Smooth muscle cell (in vitro differentiated cells): Measurements from ENCODE around the gene CRMP1. TPM values are rescaled to one million over a fixed set of nuclear protein-coding genes. Genes with fewer than 3 reads are reported as not detected.

Experiments used
- DNase-seq: peaks from one replicate; lab custom pipeline; 2025; ENCODE audit not compliant: unreplicated experiment; lab: John Stamatoyannopoulos, UW
- H2AFZ ChIP-seq: fragments of 200-600 bp; sonication (generic); 2 replicates; pipeline ENCODE4 v1.6.0; 2016; ENCODE audit warnings: antibody characterized with exemption, low read depth, mild to moderate bottlenecking
- H3F3A ChIP-seq: fragments of 200-600 bp; sonication (generic); 2 replicates; pipeline ENCODE4 v1.6.0; 2017; ENCODE audit warnings: antibody characterized with exemption, low read depth
- H3K27ac ChIP-seq: fragments of 200-600 bp; sonication (generic); 2 replicates; pipeline ENCODE4 v1.5.1; 2016; ENCODE audit warnings: low read depth, mild to moderate bottlenecking
- H3K27me3 ChIP-seq: fragments of 200-600 bp; sonication (generic); 2 replicates; pipeline ENCODE4 v1.6.1; 2016; ENCODE audit warnings: low read depth, mild to moderate bottlenecking
- H3K36me3 ChIP-seq: fragments of 200-600 bp; sonication (generic); 2 replicates; pipeline ENCODE4 v1.5.1; 2016; ENCODE audit warnings: low read depth
- H3K4me1 ChIP-seq: fragments of 200-600 bp; sonication (generic); 2 replicates; pipeline ENCODE4 v1.5.1; 2016; ENCODE audit warnings: low read depth
- H3K4me2 ChIP-seq: fragments of 200-600 bp; sonication (generic); 2 replicates; pipeline ENCODE4 v1.6.0; 2016; ENCODE audit warnings: mild to moderate bottlenecking
- H3K4me3 ChIP-seq: fragments of 200-600 bp; sonication (generic); 2 replicates; pipeline ENCODE4 v1.5.1; 2016; ENCODE audit warnings: mild to moderate bottlenecking
- H3K79me2 ChIP-seq: fragments of 200-600 bp; sonication (generic); 2 replicates; pipeline ENCODE4 v1.6.0; 2016; ENCODE audit warnings: low read depth, mild to moderate bottlenecking
- H3K9ac ChIP-seq: fragments of 200-600 bp; sonication (generic); 2 replicates; pipeline ENCODE4 v1.6.0; 2016; ENCODE audit warnings: low read depth
- H3K9me3 ChIP-seq: fragments of 200-600 bp; sonication (generic); replicated peaks from 2 replicates; pipeline ENCODE4 v1.5.1; 2016; ENCODE audit warnings: low read depth
- H4K20me1 ChIP-seq: fragments of 200-600 bp; sonication (generic); 2 replicates; pipeline ENCODE4 v1.6.0; 2016; ENCODE audit warnings: low read depth
- WGBS: methylation state at CpG from one replicate; pipeline ENCODE4 v1.1.7; 2016; ENCODE audit warnings: low lambda C conversion rate; 5-methylcytosine and 5-hydroxymethylcytosine counted together
- polyA plus RNA-seq: library from polyadenylated mRNA; unstranded; fragments of >200 nt; fragmentation: Nextera tagmentation; extraction: Ambion mirVana; gene quantifications from 2 replicates; pipeline ENCODE4 v1.2.1, GENCODE V29; 2016
- total RNA-seq: library from RNA; depleted of rRNA; stranded (reverse); fragments of >200 nt; gene quantifications from 2 replicates; pipeline ENCODE4 v1.2.3, GENCODE V29; 2014
- TF ChIP-seq, protein P1 (sequence below): fragments of 200-600 bp; sonication (generic); IDR thresholded peaks from 2 replicates; pipeline ENCODE4 v1.5.1; 2017; ENCODE audit warnings: borderline replicate concordance, mild to moderate bottlenecking, antibody characterized with exemption; ENCODE audit not compliant: insufficient read depth, poor library complexity, severe bottlenecking

Gene CRMP1
- total RNA-seq: 12.5 and 20.4 TPM in 2 replicates
- 18.6 and 19.4 TPM in 2 replicates for polyA plus RNA-seq

DNA sequence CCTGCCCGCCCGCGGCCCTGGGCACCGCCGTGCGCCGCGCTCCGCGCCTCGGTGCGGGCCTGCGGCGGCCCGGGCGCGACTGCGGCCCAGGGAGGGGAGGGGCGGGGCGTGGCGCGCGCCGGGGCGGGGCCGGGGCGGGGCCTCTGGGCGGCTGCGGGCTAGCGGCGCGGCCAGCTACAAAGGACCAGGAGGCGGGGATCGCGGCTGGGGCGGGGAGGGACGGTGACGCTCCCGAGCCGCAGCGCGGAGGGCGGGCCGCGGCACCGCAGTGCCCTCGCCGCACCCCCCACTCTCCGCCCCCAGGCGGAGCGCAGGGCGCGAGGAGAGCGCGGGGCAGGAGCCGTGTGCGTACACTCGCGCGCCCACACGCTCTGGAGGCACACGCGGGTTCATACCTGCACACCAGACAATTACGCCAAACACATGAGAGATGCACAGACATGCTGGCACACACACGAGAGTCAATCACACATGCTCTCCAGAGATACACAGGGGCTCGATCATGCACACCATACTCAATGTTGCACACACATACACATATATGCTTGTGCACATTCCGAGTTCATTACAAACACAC is at the start of gene CRMP1:
Gene CRMP1, minus strand, starts transcription at position 83 of the 577 bp plus-strand sequence. CDS start 117 bp downstream, outside the sequence.
- Histone ChIP-seq H3K9ac (no peak within 1 kb of the TSS), H3K27ac (no peak within 1 kb of the TSS), H3K36me3 (no peaks in the 10 kb centered on the region), H3K4me1 (peaks cover 6% of the 10 kb centered on the region), H3K79me2 (no peaks in the 10 kb centered on the region), H3K4me3 (peak within 1 kb of the TSS; percentile 18), H4K20me1 (no peaks in the 10 kb centered on the region), H3K4me2 (peak within 1 kb of the TSS; percentile 65), H3F3A (no peaks in the 10 kb centered on the region), H3K9me3 (no peaks in the 10 kb centered on the region), H3K27me3 (peaks cover 92% of the 10 kb centered on the region), H2AFZ (no peak within 1 kb of the TSS)
- 13% methylated on average over 18 of the region's 67 CpGs for WGBS
- TF ChIP-seq, protein P1, sequence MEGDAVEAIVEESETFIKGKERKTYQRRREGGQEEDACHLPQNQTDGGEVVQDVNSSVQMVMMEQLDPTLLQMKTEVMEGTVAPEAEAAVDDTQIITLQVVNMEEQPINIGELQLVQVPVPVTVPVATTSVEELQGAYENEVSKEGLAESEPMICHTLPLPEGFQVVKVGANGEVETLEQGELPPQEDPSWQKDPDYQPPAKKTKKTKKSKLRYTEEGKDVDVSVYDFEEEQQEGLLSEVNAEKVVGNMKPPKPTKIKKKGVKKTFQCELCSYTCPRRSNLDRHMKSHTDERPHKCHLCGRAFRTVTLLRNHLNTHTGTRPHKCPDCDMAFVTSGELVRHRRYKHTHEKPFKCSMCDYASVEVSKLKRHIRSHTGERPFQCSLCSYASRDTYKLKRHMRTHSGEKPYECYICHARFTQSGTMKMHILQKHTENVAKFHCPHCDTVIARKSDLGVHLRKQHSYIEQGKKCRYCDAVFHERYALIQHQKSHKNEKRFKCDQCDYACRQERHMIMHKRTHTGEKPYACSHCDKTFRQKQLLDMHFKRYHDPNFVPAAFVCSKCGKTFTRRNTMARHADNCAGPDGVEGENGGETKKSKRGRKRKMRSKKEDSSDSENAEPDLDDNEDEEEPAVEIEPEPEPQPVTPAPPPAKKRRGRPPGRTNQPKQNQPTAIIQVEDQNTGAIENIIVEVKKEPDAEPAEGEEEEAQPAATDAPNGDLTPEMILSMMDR: no peak
- no peak for DNase-seq

DNA sequence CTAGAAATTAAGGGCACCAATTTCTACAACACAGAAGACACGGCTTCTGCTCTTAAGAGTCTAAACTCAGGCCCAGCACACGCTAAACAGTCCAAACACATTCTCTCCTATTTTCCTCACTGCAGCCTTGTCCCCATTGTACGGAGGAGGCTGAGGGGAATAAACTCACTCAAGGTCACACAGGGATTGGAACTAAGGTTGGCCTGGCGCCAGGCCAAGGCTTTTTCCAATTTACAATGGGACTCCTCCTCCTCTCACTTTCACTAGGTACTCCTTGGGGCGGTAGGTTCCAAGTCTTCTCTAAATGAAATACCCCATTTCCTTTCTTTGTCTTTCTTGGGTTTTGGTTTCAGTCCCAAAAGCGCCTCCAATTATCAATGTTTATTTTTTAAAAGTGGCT is 48.7 kb upstream of the CRMP1 start:
- no peak overlapping the region for H3K4me3 ChIP-seq
- H3K27me3 ChIP-seq: no peaks in the 10 kb centered on the region
- H4K20me1 ChIP-seq: no peaks in the 10 kb centered on the region
- no peak overlapping the region for H3K9ac ChIP-seq
- H3K36me3 ChIP-seq: no peaks in the 10 kb centered on the region
- H3K9me3 ChIP-seq: no peaks in the 10 kb centered on the region
- H3K27ac ChIP-seq: no peak overlapping the region
- TF ChIP-seq, protein P1: no peak
- no peaks in the 10 kb centered on the region for H3F3A ChIP-seq
- peaks cover 4% of the 10 kb centered on the region for H3K4me1 ChIP-seq
- H2AFZ ChIP-seq: no peak overlapping the region
- no peak overlapping the region for H3K4me2 ChIP-seq
- WGBS: 84% methylated on average over 6 of the region's 6 CpGs
- H3K79me2 ChIP-seq: no peaks in the 10 kb centered on the region
- no peak for DNase-seq

DNA sequence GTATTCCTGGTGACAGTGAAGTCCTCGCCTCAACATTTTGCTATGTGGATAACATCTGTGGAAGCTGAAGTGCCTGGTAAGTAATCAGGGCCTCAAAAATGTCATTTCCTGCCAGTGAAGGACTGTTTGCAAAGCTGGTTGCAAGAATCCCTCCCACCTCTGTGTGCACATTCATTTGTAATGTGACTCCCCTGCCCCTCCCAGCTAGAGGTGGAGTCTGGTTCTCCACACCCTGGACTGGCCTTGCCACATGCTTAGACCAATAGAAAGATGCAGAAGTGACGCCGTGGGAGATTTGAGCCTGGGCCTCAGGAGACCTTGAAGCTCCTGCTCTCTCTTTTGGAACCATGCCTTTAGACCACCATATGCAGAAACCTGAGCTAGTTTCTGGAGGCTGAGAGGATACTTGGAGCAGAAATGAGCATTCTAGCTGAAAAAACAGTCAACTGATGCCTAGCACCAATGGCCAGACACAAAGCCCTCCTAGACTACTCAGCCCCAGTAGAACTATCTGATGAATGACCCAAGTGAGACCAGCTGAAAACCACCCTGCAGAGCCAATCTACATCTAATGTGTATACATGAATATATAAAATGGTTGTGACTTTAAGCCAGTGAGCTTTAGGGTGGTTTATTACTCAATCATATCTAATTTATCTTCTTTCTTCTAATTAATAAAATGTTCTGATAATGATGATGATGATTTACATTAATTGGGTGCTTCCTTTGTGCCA is 47.8 kb upstream of the CRMP1 start:
- H3K79me2 ChIP-seq: no peaks in the 10 kb centered on the region
- no peak overlapping the region for H3K9ac ChIP-seq
- TF ChIP-seq, protein P1: no peak
- no peaks in the 10 kb centered on the region for H3K36me3 ChIP-seq
- H3K27me3 ChIP-seq: no peaks in the 10 kb centered on the region
- no peak overlapping the region for H2AFZ ChIP-seq
- whole genome bisulfite sequencing: 82% methylated on average over 3 of the region's 3 CpGs
- H3K4me2 ChIP-seq: no peak overlapping the region
- H4K20me1 ChIP-seq: no peaks in the 10 kb centered on the region
- H3K4me1 ChIP-seq: peaks cover 4% of the 10 kb centered on the region
- no peaks in the 10 kb centered on the region for H3F3A ChIP-seq
- H3K9me3 ChIP-seq: no peaks in the 10 kb centered on the region
- no peak for DNase-seq
- no peak overlapping the region for H3K27ac ChIP-seq
- H3K4me3 ChIP-seq: no peak overlapping the region
